Loucy (cell line): ENCODE results near the gene RBM20.
"Not testable (repeated sequence)": the region's sequence is repeated elsewhere in the genome, so short reads cannot be mapped to it uniquely, and the experiment has no call there.

Experiments
- H2AFZ ChIP-seq: fragments of 200-600 bp; sonication (generic); 2 replicates; pipeline ENCODE4 v1.6.0; 2016; ENCODE audit warnings: antibody characterized with exemption, mild to moderate bottlenecking, low read length, moderate library complexity
- H3F3A ChIP-seq: fragments of 200-600 bp; 2 replicates; pipeline ENCODE4 v1.6.0; 2016; ENCODE audit warnings: antibody characterized with exemption, low read depth, mild to moderate bottlenecking
- H3K27me3 ChIP-seq: fragments of 200-600 bp; sonication (generic); 2 replicates; pipeline ENCODE4 v1.6.1; 2014; ENCODE audit warnings: low read length, mild to moderate bottlenecking; ENCODE audit not compliant: insufficient read depth, poor library complexity, severe bottlenecking
- H3K36me3 ChIP-seq: fragments of 200-600 bp; sonication (generic); 2 replicates; pipeline ENCODE4 v1.6.1; 2016; ENCODE audit warnings: low read length; ENCODE audit not compliant: insufficient read depth
- H3K4me1 ChIP-seq: fragments of 200-600 bp; sonication (generic); 2 replicates; pipeline ENCODE4 v1.5.1; 2014; ENCODE audit warnings: low read length, mild to moderate bottlenecking; ENCODE audit not compliant: insufficient read depth, poor library complexity, severe bottlenecking
- H3K4me2 ChIP-seq: fragments of 200-600 bp; sonication (generic); 2 replicates; pipeline ENCODE4 v1.6.0; 2014; ENCODE audit warnings: antibody characterized with exemption, low read length, low read depth, mild to moderate bottlenecking; ENCODE audit not compliant: poor library complexity, severe bottlenecking
- H3K4me3 ChIP-seq: fragments of 200-600 bp; sonication (generic); 2 replicates; pipeline ENCODE4 v1.5.1; 2014; ENCODE audit warnings: low read length, mild to moderate bottlenecking, mixed read lengths; ENCODE audit not compliant: poor library complexity, severe bottlenecking
- H3K79me2 ChIP-seq: fragments of 200-600 bp; sonication (generic); 2 replicates; pipeline ENCODE4 v1.6.1; 2014; ENCODE audit warnings: low read length; ENCODE audit not compliant: insufficient read depth
- H3K9ac ChIP-seq: fragments of 200-600 bp; sonication (generic); 2 replicates; pipeline ENCODE4 v1.6.0; 2014; ENCODE audit warnings: mild to moderate bottlenecking, low read depth, low read length, moderate library complexity; ENCODE audit not compliant: poor library complexity, severe bottlenecking
- H3K9me2 ChIP-seq: fragments of 200-600 bp; sonication (generic); replicated peaks from 2 replicates; pipeline ENCODE4 v1.6.1; 2016; ENCODE audit warnings: low read depth, low read length, mixed read lengths
- H3K9me3 ChIP-seq: fragments of 200-600 bp; sonication (generic); 2 replicates; pipeline ENCODE4 v1.6.1; 2014; ENCODE audit warnings: mild to moderate bottlenecking, antibody characterized with exemption, low read length, low read depth; ENCODE audit not compliant: insufficient read depth
- H4K20me1 ChIP-seq: fragments of 200-600 bp; sonication (generic); 2 replicates; pipeline ENCODE4 v1.6.0; 2014; ENCODE audit warnings: antibody characterized with exemption, low read length, mild to moderate bottlenecking; ENCODE audit not compliant: insufficient read depth, poor library complexity, severe bottlenecking
- EZH2phosphoT487 ChIP-seq: fragments of 200-600 bp; IDR thresholded peaks from 2 replicates; pipeline ENCODE4 v1.6.1; 2018; ENCODE audit warnings: antibody characterized with exemption, mild to moderate bottlenecking, moderate library complexity, borderline replicate concordance
- TF ChIP-seq, protein P1 (sequence below): fragments of 200-600 bp; sonication (generic); conservative IDR thresholded peaks from 2 replicates; pipeline ENCODE4 v1.5.1; 2014; ENCODE audit warnings: mild to moderate bottlenecking, antibody characterized with exemption, low read length

RBM20 gene

DNA sequence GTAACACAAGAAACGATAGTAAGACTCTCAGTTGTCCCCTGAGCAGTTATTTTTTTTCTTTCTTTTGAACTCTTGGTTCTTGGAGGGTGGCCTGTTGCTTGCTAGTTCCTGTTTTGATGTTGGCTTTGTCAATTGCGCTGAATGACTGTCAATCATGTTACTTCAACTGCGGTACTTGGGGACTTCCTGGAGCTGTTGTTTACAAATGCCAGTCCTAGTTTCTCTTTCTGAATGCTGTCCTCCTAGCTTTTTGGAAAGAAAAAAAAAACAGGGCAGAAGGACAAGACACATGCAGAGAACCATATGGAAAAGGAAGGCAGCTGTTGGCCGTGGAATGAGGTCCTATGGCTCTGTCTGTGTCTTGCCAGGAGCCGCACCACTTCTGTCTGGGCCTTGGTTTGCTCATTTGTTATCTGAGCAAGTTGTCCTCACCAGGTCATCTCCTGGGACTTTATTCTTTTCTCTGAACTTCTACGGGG lies 220.6 kb downstream of the RBM20 start:
- Histone ChIP-seq H2AFZ (peak overlapping the region; percentile 69), H3F3A (no peaks in the 10 kb centered on the region), H3K9ac (no peak overlapping the region), H4K20me1 (no peaks in the 10 kb centered on the region), H3K4me3 (no peak overlapping the region), H3K4me1 (peaks cover 89% of the 10 kb centered on the region), H3K79me2 (peaks cover 3% of the 10 kb centered on the region; the same call in 1 of the 2 replicates), H3K9me3 (no peaks in the 10 kb centered on the region), H3K9me2 (no peaks in the 10 kb centered on the region), H3K27me3 (no peaks in the 10 kb centered on the region), H3K4me2 (peak overlapping the region; percentile 15), H3K36me3 (no peaks in the 10 kb centered on the region)
- TF ChIP-seq, protein P1, sequence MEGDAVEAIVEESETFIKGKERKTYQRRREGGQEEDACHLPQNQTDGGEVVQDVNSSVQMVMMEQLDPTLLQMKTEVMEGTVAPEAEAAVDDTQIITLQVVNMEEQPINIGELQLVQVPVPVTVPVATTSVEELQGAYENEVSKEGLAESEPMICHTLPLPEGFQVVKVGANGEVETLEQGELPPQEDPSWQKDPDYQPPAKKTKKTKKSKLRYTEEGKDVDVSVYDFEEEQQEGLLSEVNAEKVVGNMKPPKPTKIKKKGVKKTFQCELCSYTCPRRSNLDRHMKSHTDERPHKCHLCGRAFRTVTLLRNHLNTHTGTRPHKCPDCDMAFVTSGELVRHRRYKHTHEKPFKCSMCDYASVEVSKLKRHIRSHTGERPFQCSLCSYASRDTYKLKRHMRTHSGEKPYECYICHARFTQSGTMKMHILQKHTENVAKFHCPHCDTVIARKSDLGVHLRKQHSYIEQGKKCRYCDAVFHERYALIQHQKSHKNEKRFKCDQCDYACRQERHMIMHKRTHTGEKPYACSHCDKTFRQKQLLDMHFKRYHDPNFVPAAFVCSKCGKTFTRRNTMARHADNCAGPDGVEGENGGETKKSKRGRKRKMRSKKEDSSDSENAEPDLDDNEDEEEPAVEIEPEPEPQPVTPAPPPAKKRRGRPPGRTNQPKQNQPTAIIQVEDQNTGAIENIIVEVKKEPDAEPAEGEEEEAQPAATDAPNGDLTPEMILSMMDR: no peak
- no peak for TF ChIP-seq EZH2phosphoT487

DNA sequence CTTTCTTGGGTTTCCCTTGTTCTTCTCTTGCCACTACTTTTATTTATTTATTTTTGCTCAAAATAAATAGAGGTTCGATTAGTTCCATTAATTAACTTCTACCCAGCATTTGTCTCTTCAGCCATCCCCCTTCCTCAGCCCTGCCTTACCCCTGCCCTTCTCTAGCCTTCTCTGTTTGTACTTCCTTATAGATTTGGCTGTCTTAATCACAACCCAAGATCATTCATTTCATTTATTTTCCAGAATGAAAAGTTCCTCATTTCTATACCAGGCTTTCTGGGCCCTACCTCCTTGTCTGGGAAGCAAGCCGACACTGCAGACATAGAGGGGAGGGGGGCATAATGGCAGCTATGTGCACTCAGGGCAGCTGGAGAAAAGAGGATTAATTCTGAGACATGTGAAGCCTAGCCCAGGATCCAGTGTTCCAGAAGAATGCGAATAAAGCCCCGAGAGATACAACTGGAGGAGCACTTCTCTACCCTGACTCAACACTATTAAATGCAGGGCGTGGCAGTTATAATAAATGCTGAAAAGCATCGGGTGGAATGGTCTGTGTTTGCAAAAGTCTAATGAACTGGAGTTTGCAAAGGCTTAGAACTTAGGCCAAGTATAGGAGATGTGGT lies 221.2 kb downstream of the RBM20 start:
- no peak for TF ChIP-seq EZH2phosphoT487
- TF ChIP-seq, protein P1: no peak
- Histone ChIP-seq H3K9me2 (no peaks in the 10 kb centered on the region), H3K9ac (no peak overlapping the region), H3K36me3 (no peaks in the 10 kb centered on the region), H3K4me2 (no peak overlapping the region), H3F3A (no peaks in the 10 kb centered on the region), H3K4me1 (peaks cover 89% of the 10 kb centered on the region), H3K9me3 (no peaks in the 10 kb centered on the region), H4K20me1 (no peaks in the 10 kb centered on the region), H3K79me2 (peaks cover 9% of the 10 kb centered on the region), H3K4me3 (no peak overlapping the region), H2AFZ (no peak overlapping the region), H3K27me3 (no peaks in the 10 kb centered on the region)

DNA sequence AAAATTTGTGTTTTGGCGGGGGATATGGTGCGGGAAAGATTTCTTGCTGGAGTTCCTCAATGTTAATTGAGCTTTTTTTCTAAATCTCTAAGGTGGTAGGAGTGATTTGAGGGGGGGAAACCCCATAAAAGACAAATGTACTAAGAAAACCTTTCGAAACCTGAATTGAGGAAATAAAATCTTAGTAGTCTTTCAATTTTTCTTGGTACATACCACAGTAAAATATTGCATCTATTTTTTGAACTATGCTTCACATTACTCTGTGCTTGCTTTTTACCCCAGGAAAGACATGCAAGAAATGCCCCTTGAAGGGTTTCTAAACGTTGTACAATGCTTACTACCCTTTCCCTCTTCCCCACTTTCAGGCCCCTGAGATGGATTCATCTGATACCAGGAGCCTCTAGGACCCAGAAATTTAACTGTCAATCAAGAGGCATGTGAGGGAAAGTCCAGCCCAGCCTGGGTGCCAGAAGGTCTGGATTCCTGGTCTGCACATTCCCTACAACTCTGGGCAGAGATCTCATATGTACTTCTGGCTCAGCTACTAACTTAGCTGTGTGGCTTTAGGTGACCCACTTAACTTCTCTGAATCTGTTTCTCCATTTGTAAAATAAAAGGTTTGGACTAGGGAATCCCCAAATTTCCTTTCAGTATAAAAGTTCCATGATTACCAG lies 221.8 kb downstream of the RBM20 start:
- H4K20me1 ChIP-seq: no peaks in the 10 kb centered on the region
- no peaks in the 10 kb centered on the region for H3F3A ChIP-seq
- H3K4me2 ChIP-seq: peak overlapping the region; percentile 35
- no peak for TF ChIP-seq EZH2phosphoT487
- TF ChIP-seq, protein P1: no peak
- H3K9me3 ChIP-seq: no peaks in the 10 kb centered on the region
- no peaks in the 10 kb centered on the region for H3K36me3 ChIP-seq
- no peak overlapping the region for H2AFZ ChIP-seq
- H3K27me3 ChIP-seq: no peaks in the 10 kb centered on the region
- H3K79me2 ChIP-seq: peaks cover 16% of the 10 kb centered on the region
- no peaks in the 10 kb centered on the region for H3K9me2 ChIP-seq
- no peak overlapping the region for H3K9ac ChIP-seq
- no peak overlapping the region for H3K4me3 ChIP-seq
- H3K4me1 ChIP-seq: peaks cover 89% of the 10 kb centered on the region

DNA sequence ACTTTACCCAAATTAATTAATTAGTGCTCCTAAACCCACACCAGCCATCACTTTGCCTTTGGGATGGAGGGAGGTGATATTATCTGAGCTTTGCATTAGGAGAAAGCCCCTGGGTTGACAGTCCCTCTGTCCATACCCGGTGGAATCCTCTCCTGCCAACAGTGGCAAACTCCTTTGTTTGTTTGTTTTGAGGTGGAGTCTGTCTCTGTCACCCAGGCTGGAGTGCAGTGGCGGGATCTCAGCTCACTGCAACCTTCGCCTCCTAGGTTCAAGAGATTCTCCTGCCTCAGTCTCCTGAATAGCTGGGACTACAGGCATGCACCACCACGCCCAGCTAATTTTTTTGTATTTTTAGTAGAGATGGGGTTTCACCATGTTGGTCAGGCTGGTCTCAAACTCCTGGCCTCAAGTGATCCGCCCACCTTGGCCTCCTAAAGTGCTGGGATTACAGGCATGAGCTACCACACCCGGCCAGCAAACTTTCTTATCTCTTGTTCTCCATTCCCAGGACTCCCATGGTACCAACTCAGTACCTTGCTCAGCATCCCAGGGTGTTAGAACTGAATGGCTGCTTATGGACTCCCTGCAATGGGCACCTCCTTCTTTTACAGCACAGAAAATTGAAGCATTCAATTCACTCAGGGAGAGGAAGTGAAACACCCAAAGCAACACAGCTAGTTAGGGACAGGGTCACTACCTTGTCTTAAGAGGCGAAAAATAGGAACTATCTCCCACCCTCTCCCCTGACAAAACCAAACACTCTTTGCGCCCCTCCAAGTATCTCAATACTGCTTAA lies 223.1 kb downstream of the RBM20 start:
- Histone ChIP-seq H2AFZ (peak overlapping the region; percentile 41; the same call in 1 of the 2 replicates), H3K9ac (peak overlapping the region; percentile 90), H3K79me2 (peaks cover 24% of the 10 kb centered on the region), H3K4me2 (peak overlapping the region; percentile 99), H3K4me1 (peaks cover 88% of the 10 kb centered on the region)
- not testable (repeated sequence) for H3K36me3 ChIP-seq, H3K27me3 ChIP-seq, H3K9me2 ChIP-seq, H3F3A ChIP-seq, H3K9me3 ChIP-seq, H4K20me1 ChIP-seq, H3K4me3 ChIP-seq
